ENCODE measurements around the gene DIAPH2.

Gene DIAPH2

GRCh38 chrX:97065973-97066372 lies 381.3 kb downstream of the DIAPH2 start:
- DNase-seq, result no peak

DNA sequence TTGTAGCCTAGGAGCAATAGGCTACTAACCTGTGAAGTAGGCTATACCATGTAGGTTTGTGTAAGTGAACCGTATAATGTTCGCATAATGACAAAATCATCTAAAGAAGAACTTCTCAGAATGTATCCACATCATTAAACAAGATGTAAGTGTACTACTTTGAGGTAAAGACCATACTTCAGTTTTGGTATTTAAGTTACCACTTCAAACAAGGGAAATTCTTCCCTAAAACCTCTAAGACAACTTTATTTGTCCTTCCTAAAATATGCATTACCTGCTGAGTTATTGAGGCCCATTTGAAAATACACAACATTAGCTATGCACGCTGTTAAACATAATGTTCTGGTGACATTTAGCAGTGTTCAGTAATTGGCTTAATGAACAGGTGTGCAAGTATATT lies 381.7 kb downstream of the DIAPH2 start:
- no peak for DNase-seq

DNA sequence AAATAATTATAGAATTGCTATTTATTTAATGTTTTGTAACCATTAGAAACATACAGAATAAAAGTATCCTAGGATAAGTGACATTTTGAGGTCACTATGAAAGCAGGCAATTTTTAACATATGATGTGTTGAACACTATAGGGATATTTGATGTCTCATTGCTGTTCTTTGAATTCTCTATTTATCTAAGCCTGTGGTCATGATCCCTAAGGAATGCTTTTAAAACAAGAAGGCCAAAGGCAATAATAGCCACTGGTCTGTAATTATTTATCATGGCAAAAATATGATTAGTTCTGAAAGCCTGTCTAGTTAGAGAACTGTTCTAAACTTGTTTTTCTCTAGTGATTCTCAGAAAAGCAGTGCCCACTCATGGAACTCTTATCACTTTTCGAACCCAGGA lies 385.7 kb downstream of the DIAPH2 start:
- DNase-seq, result no peak

GRCh38 chrX:97074400-97074799 lies 389.8 kb downstream of the DIAPH2 start:
- no peak for DNase-seq

DNA sequence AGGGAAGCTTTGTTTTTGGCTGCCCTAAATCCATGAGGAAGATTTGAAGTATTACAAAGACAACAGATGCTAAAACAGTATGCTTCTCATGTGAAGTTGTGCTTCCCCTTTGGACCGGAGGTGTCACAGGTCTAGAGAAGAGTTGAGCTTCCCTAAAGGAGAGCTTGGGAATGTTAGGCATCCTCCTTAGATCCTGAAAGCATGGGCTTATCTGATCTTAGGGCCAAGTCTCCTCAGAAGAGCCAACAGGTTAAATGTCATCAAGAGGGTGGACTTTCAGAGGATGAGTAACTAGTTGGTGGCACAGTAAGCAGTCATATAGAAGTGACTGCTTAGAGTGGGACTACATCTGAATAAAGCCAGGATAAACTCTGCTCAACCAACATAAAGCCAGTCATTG lies 404.5 kb downstream of the DIAPH2 start:
- DNase-seq, result no peak

DNA sequence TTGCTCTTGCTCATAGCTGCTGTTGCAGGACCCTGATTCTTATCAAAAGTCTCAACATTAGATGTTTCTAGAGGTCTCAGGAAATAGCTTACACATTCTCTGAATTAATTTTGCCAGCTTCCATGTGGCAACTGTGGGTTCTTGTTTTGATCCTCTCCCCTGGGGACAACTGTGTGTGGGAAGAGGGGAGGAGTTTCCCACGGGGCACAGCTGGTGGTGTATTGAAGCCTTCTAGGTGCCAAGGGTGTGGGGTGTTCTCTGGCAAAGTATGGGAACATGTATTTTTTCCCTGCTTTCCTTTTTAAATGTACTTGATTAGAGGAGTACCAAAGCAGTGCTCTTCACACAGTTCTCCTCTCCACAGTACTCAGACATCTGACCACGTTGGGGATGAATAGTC lies 411.7 kb downstream of the DIAPH2 start:
- no peak for DNase-seq

DNA sequence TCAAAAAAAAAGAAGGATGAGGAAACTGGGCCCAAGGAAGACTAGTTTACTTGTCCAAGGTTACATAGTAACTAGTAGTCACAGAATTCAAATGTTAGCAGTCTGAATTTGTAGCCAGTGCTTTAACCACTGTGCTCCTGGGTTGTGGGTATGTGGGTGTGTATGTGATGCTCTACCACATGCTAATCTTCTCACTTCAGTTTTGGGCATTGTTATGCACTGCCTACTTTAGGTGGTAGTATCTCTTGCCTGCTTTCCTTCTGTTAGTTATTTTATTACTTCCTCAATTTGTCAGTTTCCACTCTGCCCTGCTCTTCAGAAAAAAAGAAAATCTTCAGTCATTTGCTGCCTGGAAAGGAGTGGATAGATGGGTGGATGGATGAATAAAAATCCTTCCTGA lies 418.3 kb downstream of the DIAPH2 start:
- no peak for DNase-seq

- no peak for DNase-seq
These were observed 425.1 kb downstream of the DIAPH2 start for GRCh38 chrX:97109730-97110129.

DNA sequence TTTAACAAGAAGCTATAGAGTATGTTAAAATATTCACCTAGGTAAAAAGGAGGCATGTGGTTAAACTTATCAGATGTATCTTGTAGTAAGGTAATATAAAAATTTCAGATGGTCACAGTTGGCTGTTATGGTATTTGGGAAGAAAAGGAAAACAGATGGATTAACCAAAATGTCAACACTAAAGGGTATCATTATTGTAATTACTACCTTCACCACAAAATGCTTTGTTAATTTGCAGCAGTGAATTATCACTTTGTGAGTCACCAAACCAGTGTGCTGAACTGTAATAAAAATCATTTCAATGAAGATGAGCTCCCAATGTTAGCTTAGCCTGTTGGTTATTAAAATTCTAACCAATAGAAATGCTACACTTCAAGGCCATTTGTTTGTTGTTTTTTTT lies 432.9 kb downstream of the DIAPH2 start:
- no peak for DNase-seq

- no peak for DNase-seq
These were observed 434.9 kb downstream of the DIAPH2 start for GRCh38 chrX:97119474-97120109.

DNA sequence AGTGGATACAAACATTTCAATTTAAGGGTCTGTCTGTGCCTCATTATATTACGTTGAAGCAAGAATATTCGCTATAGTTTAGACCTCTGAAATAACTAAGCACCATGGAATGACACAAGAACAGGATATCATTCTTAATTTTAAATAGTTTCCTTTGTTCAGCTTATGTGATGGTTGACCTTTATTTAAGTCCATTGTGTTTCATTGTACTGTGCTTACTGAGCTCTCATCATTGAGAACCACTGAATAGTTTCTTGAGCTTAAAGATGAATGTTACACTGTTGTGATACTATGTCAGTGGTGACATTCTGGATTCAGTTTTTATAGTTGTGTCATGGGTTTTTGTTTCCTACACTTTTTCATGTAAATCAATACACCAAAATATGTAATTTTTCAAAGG lies 438.4 kb downstream of the DIAPH2 start:
- no peak for DNase-seq

- no peak for DNase-seq
These were observed 441.4 kb downstream of the DIAPH2 start for GRCh38 chrX:97126020-97126419.

DNA sequence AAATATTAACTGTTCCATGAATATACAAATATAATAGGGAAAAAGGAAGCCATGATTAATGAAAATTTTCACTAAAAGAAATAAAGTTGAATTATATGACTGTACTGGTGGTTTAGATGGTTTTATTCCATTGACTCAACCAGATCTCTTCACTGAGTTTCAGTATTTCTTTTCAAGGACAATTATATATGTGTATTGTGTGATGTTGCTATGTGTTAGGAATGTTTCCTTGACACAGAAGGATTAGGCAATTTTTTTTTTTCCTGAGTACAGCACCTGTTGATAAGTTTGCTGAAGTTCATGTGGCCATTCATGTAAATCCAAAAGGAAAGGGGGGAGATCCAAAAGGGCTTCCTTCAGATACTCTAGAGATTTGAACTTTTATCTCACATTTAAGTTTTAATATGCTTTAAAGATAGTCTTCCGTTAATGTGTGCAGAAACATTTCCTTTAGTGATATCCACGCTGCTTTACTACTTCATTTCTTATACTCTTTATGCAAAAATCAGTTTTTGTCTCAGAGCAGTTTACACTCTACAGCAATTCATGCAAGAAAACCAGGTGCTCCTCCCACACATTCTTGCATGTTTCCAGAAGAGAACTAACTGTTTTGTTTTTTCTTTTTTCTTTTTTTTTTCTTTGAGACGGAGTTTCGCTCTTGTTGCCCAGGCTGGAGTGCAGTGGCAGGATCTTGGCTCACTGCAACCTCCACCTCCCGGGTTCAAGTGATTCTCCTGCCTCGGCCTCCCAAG lies 448.2 kb downstream of the DIAPH2 start:
- no peak for DNase-seq

- no peak for DNase-seq
These were observed 461.3 kb downstream of the DIAPH2 start for GRCh38 chrX:97145934-97146333.

GRCh38 chrX:97155816-97156215 lies 471.2 kb downstream of the DIAPH2 start:
- DNase-seq, result no peak

GRCh38 chrX:97158269-97158668 lies 473.6 kb downstream of the DIAPH2 start:
- no peak for DNase-seq

- DNase-seq, result no peak
These were observed 475.5 kb downstream of the DIAPH2 start for GRCh38 chrX:97159916-97160800.

- DNase-seq, result no peak
These were observed 482.7 kb downstream of the DIAPH2 start for GRCh38 chrX:97167333-97167732.

- no peak for DNase-seq
These were observed 484.0 kb downstream of the DIAPH2 start for GRCh38 chrX:97168646-97169045.

DNA sequence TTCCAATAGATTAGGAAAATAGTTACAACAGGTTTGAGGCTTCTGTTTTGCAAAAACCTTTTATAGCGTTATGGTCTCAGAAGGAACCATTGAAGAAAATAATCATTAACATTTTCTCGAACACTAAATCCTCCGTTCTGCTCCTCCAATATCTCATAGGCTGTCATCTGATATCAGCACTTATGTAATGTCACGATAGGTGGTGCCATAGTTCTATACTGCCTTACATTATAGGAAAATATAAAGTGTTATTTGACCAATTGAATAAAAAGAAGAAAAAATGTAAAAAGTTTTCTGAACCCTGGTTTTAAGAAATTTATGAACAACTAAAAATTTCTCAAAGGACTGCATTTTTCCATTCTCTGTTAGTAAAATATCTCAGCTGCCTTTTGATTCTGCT lies 490.5 kb downstream of the DIAPH2 start:
- no peak for DNase-seq

- DNase-seq, result no peak
These were observed 505.0 kb downstream of the DIAPH2 start for GRCh38 chrX:97189668-97190067.

- no peak for DNase-seq
These were observed 514.9 kb downstream of the DIAPH2 start for GRCh38 chrX:97199501-97199900.

GRCh38 chrX:97200454-97200853 lies 515.8 kb downstream of the DIAPH2 start:
- no peak for DNase-seq

DNA sequence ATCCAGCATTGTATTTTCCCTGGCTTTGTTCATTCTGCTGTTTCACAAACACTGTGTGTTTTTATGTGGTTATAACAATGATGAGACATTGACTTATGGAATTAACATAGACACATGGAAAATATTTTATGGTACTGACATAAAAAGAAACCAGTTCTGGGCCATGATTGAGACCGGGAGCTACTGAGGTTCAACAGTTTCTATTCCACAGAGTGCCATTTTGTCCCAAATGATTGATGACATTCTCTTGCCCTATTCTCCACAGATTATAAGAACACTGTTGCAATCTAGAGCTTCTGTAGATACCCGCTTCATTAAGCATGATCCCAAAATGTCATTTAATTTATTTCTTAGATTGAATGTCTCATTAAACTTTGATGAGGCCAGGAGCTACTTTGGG lies 525.9 kb downstream of the DIAPH2 start:
- DNase-seq, result no peak

Data from stimulated activated CD8-positive, alpha-beta memory T cell treated with anti-CD3 and anti-CD28 coated beads, Interleukin-4, amount 100 ng/mL, for 48 hours (primary cell).